ENCODE data around the gene TOMM40L.
"Not testable (repeated sequence)": the region's sequence is repeated elsewhere in the genome, so short reads cannot be mapped to it uniquely, and the experiment has no call there.

TOMM40L gene

DNA sequence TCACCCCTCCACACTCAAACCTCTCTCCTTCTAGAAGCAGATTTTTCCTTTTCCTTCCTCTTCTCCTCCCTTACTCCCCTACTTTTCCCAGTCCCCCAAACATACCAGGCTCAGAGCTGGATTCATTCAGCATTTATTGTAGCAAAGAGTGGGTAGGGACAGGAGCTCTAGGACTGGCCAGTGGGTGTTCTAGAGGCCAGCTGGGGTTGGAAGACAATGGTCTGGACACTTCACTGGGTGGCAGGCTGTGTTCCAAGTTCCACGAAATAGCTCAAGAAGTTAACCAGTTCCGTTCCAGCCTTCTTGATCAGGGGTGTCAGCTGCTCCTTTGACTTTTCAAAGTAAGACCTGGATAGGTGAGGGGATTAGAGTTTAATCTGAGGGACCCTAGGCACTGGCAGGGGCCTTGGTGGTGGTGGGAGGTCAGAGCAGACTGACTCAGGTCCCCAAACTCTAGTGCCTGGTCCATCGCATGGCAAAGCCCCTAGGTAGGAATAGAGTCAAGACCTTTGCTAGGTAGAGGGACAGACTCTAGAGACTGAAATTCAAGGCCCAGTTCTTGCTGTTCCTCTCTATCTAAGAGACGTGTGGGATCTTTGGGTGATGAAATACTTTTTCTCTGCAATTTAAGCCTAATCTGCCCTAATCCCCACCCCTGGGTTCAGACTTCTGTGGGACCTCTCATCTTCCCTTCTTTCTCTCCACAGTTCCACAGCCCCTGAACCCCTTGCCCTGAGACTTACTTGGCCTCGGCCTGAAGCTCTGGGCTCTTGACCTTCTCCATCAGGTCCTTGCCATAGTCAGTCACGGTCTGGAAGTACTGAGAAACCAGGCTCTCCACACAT is 3.5 kb upstream of the TOMM40L start:
- no peak for DNase-seq

DNA sequence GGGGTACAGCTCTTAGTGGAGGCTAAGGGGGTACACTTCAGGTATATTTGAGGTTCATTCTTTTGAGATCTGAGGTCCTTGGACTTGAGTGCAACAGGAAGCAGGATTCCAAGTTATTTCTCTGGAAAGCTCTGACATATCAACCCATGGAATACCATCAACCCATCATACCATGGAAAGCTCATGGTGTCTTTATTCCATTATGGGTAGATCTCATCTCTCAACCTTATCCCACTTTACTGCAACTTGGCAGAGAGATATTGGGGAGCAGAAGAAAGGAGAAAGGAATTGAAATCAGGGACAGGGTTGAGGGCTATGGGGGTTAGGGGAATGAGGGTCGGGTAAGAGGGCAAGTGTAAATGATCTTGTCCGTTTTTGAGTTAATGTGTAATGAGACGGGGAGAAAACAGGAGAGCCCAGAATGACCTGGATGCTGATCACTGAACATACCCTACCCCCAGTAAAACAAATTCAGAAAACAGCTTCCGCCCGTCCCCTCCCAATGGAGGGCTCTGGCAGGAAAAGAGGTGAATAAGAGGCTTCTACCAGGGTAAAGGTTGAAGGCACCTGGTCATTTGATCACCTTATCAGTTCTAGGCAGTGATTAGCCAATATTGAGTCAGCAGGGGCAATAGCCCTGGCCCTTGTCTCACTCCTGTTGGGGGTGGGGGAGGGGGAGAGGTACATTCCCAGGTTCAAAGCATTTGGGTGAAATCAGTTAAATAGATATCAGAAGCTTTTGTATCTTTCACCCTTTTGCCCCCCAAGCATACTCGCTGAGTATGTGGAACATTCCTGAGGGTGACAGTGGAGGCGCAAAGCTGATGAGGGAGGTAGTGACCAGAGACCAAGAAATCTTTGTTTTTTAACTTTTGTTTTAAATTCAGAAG is 1.8 kb upstream of the TOMM40L start:
- no peak for DNase-seq

DNA sequence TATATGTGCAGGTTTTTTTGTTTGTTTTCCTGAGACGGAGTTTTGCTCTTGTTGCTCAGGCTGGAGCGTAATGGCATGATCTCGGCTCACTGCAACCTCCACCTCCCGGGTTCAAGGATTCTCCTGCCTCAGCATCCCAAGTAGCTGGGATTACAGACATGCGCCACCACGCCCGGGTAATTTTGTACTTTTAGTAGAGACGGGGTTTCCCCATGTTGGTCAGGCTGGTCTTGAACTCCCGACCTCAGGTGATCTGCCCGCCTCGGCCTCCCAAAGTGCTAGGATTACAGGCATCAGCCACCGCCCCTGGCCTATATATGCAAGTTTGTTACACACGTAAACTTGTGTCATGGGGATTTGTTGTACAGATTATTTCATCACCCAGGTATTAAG is 1.2 kb upstream of the TOMM40L start:
- DNase-seq: not testable (repeated sequence)

DNA sequence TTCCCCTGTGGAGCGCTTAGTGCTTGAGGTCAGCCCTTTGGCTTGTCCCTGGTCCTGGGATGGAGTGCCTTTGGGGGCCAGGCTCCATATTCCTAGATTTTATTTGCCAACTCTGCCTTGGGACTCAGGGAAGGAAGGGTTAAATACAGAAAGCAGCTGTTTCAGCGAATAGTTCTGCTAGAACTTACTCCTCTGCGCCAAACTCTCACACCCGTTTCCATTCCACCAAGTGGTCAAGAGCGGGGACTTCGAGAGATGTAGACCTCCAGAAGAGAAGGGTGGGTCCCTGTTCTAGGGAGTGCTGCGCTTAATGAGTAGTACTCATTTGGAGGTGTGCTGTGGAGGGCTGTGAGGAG is 704 bp upstream of the TOMM40L start:
- DNase-seq: no peak

DNA sequence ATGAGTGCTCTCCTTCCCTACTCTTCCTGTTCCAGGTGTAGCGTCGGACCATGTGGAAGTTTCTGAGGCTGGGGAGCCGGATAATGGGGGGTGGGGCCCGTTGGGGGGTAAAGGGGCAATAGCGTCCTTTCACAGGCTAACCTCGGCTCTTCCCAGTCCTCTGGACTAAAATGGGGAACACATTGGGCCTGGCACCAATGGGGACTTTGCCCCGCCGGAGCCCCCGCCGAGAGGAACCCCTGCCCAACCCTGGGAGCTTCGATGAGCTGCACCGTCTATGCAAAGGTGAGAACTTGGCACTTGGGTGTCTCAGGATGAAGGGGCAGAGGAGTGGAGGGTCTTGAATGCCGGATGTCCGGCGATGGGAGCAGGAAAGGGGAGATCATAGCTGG is 456 bp downstream of the TOMM40L start:
- no peak for DNase-seq

DNA sequence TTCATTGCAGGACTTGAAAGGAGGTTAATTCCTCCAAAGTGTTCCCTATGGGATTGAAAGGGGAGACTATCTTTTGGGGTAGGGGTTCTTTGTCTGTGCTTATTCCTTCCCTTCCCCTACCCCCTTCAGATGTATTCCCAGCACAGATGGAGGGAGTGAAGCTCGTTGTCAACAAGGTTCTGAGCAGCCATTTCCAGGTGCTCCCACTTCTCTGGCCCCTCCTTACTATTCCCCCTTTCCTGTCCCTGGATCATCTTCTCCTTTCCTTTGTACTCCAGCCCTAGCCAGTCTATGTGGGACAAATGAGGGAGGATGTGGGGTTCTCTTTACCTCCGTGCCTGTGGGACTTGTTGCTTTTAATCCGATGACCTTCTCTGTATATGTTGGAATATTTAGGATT is 899 bp downstream of the TOMM40L start:
- DNase-seq: no peak

DNA sequence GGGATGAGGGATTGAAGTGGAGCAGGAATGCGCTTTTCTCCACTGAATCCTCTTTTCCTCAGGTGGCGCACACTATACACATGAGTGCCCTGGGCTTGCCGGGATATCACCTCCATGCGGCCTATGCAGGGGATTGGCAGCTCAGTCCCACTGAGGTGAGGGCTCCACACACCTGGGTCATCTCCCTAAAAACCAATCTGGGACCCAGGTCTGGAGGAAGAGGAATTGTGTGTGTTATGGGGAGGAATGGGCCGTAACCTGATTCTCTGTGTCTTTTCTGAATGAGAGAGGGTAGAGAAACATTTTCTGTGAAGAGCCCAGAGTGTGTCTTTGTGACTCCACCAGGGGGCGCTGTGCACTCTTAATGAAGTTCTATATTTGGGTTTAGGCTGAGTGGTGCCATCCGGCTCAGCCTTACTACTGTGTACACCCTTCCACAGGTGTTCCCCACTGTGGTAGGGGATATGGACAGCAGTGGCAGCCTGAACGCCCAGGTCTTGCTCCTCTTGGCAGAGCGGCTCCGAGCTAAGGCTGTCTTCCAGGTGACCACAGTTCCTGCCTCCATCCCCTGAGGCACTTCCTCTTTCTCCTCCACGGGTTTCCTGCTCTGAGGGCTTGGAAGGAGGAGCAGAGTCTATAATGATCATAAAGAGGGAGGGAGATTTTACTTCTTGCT is 1.5 kb downstream of the TOMM40L start:
- DNase-seq: peak; percentile 87

DNA sequence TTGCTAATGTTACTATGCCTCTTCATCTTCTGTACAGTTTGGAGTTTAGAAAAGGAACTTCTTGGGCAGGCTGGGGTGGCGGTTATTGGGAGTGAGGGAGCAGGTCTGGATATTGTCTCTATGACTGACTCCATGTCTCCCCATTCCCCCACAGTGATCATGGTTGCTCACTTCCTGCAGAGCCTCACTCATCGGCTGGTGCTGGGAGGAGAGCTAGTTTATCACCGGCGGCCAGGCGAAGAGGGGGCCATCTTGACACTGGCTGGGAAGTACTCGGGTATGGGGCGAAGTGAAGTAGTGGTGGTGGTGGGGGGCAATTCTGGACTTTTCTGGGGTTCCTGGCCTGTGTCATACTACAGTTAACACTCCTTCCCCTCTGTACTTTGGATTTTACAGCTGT is 2.2 kb downstream of the TOMM40L start:
- DNase-seq: no peak

DNA sequence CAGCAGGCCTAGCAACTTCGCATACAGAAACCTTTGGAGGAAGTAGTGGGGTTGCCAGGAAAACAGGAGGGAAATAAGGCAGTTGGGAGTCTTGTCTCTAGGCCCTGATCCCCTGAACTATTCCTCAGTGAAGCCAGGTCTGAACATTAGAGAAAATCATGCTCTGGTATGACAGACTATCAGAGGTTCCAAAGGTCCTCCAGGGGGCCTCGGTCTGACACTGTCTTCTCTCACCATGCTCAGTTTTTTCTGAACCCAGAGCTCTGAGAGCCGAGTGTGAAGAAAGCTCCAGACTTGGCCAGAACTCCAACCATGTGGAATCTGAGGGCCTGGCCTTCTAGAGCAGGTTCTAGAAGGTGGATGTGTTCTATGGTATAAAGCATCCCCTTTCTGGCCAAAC is 4.0 kb downstream of the TOMM40L start:
- no peak for DNase-seq

DNA sequence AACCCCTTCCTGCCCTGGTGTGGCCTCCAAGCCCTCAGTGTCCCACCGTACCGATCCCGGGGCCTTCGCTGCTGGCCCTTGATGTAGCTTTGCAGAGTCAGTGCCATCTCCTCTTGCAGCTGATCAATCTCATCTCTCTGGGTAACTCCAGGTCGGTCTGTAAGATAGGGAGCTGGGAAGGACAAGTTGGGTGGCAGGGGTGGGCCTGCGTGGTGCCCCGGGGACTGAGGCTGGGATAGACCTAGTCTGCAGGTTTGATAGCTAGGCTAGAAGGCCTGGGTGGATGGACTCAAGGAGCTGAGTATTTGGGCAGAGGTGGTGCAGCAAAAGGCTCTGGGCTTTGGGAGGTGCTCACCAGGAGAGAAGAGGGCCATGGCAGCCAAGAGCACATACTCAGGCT is 4.9 kb downstream of the TOMM40L start:
- DNase-seq: no peak

DNA sequence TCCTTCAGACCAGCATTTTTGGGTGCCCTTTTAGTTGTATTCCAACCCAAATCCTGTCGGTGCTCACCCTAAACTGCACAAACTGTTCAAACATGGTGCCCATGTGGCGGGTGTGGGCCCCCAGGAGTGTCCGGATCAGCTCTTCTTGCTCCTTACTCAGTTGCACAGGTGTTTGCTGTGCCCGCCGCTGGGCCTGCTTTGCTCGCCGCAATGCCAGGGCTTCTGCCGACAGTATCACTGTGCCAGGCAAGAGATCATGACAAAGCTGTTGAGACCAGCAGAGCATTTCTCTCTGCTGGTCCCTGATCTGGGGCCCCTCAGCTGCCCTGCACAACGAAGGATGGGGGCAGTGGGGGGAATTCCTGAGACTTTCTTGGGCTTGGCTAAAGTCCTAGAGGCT is 7.2 kb downstream of the TOMM40L start:
- no peak for DNase-seq

DNA sequence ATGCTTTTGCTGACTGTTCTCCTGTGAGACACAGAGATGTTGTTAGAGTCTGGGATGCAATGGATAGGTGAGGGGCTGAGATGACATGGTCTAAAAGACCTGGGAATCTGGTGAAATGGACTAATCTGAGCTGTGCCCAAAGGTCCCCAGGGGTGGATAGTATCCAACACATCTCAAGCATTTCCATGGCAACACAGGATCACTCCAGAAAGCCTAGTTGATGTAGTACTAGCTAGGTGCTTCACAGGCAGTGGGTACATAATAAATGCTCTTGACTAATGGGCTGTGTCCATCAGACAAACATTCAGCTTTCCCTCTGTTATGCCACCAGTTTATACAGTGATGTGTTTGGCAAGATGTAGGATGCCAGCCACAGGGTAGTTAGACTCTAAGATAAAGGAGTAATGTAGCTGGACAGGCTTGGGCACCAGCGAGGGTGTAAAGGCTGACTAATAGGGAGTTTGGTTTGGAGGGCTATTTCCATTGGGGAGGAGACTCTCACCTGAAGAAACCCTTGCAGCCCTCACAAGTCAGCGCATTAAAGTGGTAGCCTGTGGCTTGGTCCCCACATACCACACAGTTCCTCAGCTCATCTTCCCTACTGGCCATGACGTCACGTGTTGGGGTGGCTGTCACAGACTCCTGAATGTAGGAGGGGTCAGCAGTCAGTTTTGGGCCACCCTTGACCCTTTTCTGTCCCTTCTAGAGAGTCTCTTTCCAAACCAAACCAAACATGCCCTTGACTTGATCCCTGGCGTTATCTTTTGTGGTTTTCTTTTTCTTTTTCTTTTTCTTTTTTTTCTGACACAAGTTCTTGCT is 10.3 kb downstream of the TOMM40L start:
- no peak for DNase-seq

DNA sequence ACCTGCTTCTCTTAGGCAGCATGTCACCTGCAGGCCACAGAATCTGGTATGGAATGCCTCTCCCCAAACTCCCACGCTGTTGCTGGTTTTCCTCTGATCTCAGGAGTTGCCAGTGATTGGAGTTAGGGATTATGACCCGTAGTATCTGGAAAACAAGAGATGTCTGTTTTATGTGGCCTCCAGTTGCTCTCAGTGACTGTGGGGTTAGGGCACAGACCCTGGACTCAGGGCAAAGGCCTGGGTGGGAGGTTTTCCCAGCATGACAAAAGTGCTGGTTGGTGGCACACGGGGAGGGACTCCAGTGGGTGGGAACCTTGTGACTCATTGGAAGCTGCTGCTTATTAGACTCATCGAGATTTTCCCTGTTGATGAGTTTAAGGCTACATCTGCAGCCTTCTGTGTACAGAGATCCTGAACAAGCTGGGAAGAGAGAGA is 12.2 kb downstream of the TOMM40L start, which contains the start of gene NR1I3:
NR1I3 (minus strand) TSS at position 165 of the 435 bp plus-strand sequence. CDS start 1,638 bp downstream, outside the sequence.
- DNase-seq: no peak

DNA sequence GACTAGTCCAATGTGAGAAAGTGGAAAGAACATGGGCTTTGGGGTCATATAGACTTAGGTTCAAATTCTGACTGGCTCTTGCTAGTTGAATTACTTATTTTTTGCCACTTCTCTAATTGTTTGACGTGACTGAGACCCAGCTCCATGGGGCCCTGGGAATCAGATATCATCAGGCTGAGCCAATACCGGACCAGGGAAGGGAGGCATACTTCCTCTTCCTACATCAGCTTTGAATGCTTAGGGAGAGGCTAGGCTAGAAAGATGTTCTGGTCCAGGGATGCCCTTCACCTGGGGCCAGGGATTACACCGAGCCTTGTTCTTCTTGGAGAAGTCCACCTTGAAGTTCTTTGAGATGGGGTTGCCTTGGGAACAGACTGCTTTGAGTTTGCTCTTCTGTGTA is 15.8 kb downstream of the TOMM40L start:
- DNase-seq: no peak

DNA sequence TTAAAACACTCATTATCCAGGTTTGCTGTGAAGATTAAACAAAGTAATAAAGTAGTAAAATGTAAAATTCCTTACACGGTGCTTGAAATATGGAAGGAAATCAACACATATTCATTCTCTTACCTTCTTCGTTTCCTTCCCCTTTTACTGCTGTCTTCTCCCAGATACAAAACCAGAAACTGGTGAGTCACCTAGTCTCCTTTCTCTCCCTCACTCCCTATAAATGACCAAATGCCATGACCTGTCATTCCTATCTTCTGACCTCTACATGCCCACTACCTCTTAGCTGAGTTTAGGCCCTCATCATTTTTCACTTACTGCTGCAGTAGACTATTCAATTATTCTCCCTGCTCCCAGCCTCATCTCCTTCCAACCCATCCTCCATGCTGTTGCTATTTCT is 16.5 kb downstream of the TOMM40L start:
- DNase-seq: no peak

DNA sequence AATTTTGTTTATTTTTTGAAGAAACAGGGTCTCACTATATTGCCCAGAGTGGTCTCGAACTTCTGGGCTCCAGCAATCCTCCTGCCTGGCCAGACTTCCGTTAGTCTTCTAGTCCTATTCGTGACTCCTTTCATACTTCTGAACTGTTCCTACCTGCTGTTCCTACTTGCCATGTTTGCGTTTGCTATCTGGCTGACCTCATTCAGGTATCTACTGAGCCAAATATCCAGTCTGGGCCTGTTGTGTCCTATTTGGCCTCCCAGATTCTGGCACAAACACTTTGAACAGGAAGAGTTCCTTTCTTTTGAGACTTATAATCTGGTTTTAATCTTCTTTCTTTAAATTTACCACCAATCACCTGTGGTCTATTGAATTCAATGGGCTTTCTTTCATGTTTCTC is 19.0 kb downstream of the TOMM40L start:
- DNase-seq: no peak

DNA sequence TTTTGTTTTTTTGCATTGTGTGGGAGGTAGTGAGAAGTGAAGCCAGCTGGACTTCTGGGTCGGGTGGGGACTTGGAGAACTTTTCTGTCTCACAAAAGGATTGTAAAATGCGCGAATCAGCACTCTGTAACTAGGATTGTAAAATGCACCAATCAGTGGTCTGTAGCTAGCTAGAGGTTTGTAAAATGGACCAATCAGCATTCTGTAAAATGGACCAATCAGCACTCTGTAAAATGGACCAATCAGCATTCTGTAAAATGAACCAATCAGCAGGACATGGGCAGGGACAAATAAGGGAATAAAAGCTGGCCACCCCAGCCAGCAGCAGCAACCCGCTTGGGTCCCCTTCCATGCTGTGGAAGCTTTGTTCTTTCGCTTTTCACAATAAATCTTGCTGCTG is 24.2 kb downstream of the TOMM40L start:
- DNase-seq: not testable (repeated sequence)

DNA sequence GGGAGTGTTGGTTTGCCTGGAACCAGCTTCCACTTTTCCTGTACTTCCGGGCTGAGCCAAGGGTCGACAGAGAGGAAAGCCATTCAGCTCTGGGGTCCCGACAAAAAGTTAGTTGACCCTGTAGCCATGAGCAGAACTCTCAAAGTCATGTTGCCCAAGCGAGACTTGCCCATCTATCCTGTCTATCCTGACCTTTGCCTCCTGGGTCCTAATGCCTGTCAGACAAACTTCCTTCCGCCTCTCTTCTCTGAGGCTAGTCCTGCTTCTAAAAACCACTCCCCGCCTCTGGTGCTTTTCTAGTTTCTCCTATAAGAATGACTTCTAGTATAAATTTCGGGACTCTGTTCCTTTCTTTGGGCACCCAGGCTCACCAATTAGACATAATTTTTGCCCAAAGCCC is 25.0 kb downstream of the TOMM40L start:
- DNase-seq: no peak

DNA sequence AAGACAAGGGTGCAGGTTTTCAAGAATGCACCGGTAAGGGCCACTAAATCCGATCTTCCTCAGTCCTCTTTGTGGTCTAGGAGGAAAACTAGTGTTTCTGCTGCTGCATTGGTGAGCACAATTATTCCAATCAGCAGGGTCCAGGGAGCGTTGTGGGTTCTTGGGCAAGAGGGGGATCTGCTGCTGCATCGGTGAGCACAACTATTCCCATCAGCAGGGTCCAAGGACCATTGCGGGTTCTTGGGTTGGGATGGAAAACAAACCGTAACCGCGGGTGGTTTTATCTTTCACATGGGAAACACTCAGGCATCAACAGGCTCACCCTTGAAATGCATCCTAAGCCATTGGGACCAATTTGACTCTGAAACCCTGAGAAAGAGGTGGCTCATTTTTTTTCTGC is 25.7 kb downstream of the TOMM40L start:
- DNase-seq: no peak

DNA sequence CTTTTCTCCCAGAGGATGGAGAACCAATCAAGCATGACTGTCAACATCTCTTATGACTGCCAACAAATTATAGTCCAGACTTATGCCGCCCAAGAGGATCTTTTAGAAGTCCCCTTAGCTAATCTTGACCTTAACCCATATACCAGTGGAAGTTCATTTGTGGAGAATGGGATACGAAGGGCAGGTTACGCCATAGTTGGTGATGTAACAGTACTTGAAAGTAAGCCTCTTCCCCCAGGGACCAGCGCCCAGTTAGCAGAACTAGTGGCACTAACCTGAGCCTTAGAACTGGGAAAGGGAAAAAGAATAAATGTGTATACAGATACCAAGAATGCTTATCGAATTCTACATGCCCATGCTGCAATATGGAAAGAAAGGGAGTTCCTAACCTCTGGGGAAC is 29.4 kb downstream of the TOMM40L start:
- DNase-seq: not testable (repeated sequence)

DNA sequence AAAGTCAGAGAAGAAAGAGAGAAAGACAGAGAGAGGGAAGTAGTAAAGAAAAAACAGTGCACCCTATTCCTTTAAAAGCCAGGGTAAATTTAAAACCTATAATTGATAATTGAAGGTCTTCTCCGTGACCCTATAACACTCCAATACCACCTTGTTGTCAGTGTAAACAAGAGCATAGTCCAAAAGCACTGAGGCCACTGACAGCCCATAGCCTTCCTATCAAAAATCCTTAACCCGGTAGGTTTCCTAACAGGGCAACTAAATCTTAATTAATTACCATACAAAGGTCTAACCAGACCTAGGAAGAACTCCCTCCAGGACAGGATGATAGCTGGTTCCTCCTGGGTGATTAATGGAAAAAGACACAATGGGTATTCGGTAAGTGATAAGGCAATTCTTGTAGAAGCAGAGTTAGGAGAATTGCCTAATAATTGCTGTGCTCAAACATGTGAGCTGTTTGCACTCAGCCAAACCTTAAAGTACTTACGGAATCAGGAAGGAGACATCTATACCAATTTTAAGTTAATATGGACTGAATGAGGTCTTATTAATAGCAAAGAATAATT is 30.2 kb downstream of the TOMM40L start:
- not testable (repeated sequence) for DNase-seq

DNA sequence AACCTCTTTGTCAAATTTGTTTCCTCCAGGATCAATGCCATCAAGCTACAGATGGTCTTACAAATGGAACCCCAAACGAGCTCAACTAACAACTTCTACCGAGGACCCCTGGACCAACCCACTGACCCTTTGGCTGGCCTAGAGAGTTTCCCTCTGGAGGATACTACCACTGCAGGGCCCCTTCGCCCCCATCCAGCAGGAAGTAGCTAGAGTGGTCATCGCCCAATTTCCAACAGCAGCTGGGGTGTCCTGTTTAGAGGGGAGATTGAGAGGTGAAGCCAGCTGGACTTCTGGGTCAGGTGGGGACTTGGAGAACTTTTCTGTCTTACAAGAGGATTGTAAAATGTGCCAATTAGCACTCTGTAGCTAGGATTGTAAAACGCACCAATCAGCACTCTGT is 31.2 kb downstream of the TOMM40L start:
- not testable (repeated sequence) for DNase-seq

Measured in COR-L47 (cell line).